Pancreas (tissue), 10 donors: ENCODE measurements around the gene ENDOG. TPM values are rescaled to one million over a fixed set of nuclear protein-coding genes. Genes with fewer than 3 reads are reported as not detected.
A peak's percentile ranks its signal among the peaks of the same experiment; 100 is the strongest.

ENCODE experiments used
- ATAC-seq, 4 donors: fragments of 200-7000 bp; cut with Tn5 transposase; one replicate each; pipeline versions ENCODE4 v1.8.0 to v1.9.1; 2020; ENCODE audit warnings: mild to moderate bottlenecking in 4 of 4, moderate library complexity in 4 of 4
- DNase-seq, 6 donors: peaks; one replicate each; pipeline ENCODE4 v3.0.0-alpha.2; 2020
- FAIRE-seq: peaks from 2 replicates; lab custom pipeline; 2012; peaks lifted over from hg19 to GRCh38; lab: Jason Lieb, UNC
- H3K27ac ChIP-seq, 4 donors: fragments of 200-600 bp; sonication (generic); 1 replicate in 3 of 4; 2 replicates in 1 of 4; pipeline versions ENCODE4 v1.5.0 to v1.8.0; 2020
- H3K27me3 ChIP-seq, 4 donors: fragments of 200-600 bp; one replicate each; pipeline ENCODE4 v1.8.0; 2021
- H3K36me3 ChIP-seq, 3 donors: fragments of 200-600 bp; sonication (generic) in 1 of 3; one replicate each; pipeline versions ENCODE4 v1.5.0 to v1.8.0; 2020 to 2021
- H3K4me1 ChIP-seq, 3 donors: fragments of 200-600 bp; one replicate each; pipeline ENCODE4 v1.8.0; 2021
- H3K4me3 ChIP-seq, 4 donors: fragments of 200-600 bp; sonication (generic) in 2 of 4; one replicate each; pipeline versions ENCODE4 v1.5.0 to v1.8.0; 2020 to 2021
- H3K9me3 ChIP-seq, 4 donors: fragments of 200-600 bp; one replicate each; pipeline ENCODE4 v1.8.0; 2021
- WGBS, 2 donors: extraction: QIAGEN DNeasy Blood & Tissue Kit; methylation state at CpG; one replicate each; pipeline ENCODE4 v1.1.7; 2013; 5-methylcytosine and 5-hydroxymethylcytosine counted together
- intact Hi-C, 3 donors: fragments of 100-400 bp; cut with DNase I; formaldehyde crosslinking; loops; one replicate each; pipeline versions ENCODE4 v1.11.1 to v1.14.2; 2022
- polyA plus RNA-seq, 2 donors: library from polyadenylated mRNA; stranded (reverse); fragments of 200-250 nt; gene quantifications; one replicate each; pipeline ENCODE4 v1.2.3, GENCODE V29; 2013
- total RNA-seq, 6 donors: library from RNA; stranded (reverse); fragmentation: NEBNext Ultra II Directional in 4 of 6; extraction: Animal tissue kit (Norgen Biotek cat#: 25700) in 4 of 6; gene quantifications; one replicate each; pipeline versions ENCODE4 v1.2.1 to v1.2.4, GENCODE V29; 2021 to 2023
- TF ChIP-seq, protein P1 (sequence below), 4 donors: fragments of 200-600 bp; sonication (generic) in 3 of 4; IDR thresholded peaks; one replicate each; pipeline versions ENCODE4 v1.5.0 to v1.8.0; 2021; ENCODE audit warnings: antibody characterized with exemption in 4 of 4
- donor health status: healthy with polysubstance abuse.
- donor health status: DM: no; HTN: no; CAD: no; lungs with moderate emphysema.
- donor health status: DM: no; HTN: no; CAD: no.
- donor health status: control.
- donor health status: control.
- donor health status: Bipolar disorder and iron deficiency.
- donor health status: DM: yes; HTN: yes; CAD: no.
- donor health status: DM: no; HTN: no; CAD: no.
- donor health status: DM: no; HTN: no; CAD: no.
- donor health status: DM: yes; HTN: yes; CAD: no.

ENDOG gene
- total and polyA plus RNA-seq, 8 donors = 12.2 to 23.0 (median 14.3) TPM

DNA sequence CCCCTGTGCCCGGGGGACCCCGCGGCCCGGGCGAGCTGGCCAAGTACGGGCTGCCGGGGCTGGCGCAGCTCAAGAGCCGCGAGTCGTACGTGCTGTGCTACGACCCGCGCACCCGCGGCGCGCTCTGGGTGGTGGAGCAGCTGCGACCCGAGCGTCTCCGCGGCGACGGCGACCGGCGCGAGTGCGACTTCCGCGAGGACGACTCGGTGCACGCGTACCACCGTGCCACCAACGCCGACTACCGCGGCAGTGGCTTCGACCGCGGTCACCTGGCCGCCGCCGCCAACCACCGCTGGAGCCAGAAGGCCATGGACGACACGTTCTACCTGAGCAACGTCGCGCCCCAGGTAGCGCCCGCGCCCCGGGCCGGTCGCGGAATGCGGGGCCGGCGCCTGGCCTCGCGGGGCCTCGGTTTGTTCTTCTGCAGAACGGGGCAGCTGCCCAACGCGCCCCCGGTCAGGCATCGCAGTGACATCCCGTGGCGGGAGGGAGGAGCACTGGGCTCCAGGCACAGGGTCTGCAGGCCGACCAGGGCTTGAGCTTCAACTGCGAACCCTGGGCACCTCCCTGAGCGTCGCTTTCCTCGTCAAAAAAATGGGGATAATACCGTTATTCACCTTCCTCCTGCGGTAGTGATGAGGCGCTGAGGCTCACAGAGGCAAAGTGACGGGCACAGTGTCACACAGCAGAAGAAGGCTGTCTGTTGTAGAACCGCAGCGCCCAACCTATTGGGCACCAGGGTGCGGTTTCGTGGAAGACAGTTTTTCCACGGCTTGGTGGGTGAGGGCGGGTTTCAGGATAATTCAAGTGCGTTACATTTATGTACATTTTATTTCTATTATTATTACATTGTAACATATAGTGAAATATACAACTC, 777 bp downstream of the ENDOG start:
- ATAC-seq (peak; percentile 9 to 33 (median 14)), DNase-seq (peak in 5 of 6 donors; percentile 38 to 73 (median 56)), FAIRE-seq (no peak)
- whole genome bisulfite sequencing, 2 donors = 9 to 11% methylated on average over 80 to 90 of the region's 90 CpGs
- TF ChIP-seq, protein P1, sequence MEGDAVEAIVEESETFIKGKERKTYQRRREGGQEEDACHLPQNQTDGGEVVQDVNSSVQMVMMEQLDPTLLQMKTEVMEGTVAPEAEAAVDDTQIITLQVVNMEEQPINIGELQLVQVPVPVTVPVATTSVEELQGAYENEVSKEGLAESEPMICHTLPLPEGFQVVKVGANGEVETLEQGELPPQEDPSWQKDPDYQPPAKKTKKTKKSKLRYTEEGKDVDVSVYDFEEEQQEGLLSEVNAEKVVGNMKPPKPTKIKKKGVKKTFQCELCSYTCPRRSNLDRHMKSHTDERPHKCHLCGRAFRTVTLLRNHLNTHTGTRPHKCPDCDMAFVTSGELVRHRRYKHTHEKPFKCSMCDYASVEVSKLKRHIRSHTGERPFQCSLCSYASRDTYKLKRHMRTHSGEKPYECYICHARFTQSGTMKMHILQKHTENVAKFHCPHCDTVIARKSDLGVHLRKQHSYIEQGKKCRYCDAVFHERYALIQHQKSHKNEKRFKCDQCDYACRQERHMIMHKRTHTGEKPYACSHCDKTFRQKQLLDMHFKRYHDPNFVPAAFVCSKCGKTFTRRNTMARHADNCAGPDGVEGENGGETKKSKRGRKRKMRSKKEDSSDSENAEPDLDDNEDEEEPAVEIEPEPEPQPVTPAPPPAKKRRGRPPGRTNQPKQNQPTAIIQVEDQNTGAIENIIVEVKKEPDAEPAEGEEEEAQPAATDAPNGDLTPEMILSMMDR (IDR thresholded peaks at IDR 0.05) = no peak
- Histone ChIP-seq H3K27ac (peak overlapping the region; percentile 56 to 77 (median 66)), H3K9me3 (no peaks in the 10 kb centered on the region), H3K36me3 (peaks cover 0 to 8% (median 0%) of the 10 kb centered on the region in 3 donors), H3K4me3 (peak overlapping the region; percentile 47 to 72 (median 60)), H3K4me1 (peaks cover 0 to 8% (median 0%) of the 10 kb centered on the region in 3 donors), H3K27me3 (no peaks in the 10 kb centered on the region)
- intact Hi-C loops = no loop called here

DNA sequence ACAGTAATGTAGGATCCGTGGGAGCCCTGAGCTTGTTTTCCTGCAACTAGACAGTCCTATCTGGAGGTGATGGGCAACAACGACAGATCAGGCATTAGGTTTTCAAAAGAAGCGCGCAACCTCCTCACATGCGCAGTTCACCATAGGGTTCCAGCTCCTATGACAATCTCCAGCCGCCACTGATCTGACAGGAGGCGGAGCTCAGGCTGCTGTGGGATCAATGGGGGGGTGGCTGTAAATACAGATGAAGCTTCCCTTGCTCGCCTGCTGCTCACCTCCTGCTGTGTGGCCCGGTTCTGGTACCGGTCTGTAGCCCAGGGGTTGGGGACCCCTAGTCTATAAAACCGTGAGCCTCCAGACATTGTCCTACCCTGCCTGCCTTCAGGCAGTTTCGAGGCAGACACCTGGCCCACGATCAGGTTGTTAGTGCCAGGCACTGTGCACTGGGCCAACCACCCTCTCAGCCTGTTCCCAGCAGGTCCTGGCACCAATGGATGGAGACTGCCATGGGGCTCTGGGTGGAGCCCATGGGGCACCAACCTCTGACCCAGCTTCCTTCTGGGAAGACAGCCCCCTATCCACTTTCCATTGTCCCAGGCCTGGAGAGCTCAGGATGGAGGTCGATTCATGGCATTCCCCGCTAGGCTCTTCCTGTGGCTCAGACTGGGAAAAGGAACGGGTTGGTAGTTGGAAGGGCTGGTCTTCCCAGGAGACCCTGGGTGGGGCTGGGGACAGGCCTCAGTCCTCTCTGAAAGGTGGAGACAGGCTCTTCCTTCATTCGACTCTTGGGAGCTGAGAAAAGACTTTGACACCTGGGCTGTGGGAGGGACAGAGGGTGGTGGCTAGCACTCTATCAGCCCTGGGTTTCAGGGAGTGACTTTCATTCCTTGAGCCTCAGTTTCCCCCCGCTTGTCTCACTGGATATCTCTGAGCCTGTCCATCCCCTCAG, 1.7 kb downstream of the ENDOG start:
- FAIRE-seq (no peak), ATAC-seq (no peak), DNase-seq (no peak)
- no peaks in the 10 kb centered on the region for H3K9me3 ChIP-seq
- H3K27ac ChIP-seq = no peak overlapping the region
- H3K4me3 ChIP-seq = peak overlapping the region in 2 of 4 donors; percentile 71 to 72
- H3K27me3 ChIP-seq = no peaks in the 10 kb centered on the region
- TF ChIP-seq, protein P1 (IDR thresholded peaks at IDR 0.05) = no peak
- intact Hi-C loops = no loop called here
- H3K36me3 ChIP-seq = peaks cover 0 to 12% (median 0%) of the 10 kb centered on the region in 3 donors
- peaks cover 0 to 8% (median 0%) of the 10 kb centered on the region in 3 donors for H3K4me1 ChIP-seq
- 76 to 77% methylated on average over 18 of the region's 18 CpGs for WGBS, 2 donors

DNA sequence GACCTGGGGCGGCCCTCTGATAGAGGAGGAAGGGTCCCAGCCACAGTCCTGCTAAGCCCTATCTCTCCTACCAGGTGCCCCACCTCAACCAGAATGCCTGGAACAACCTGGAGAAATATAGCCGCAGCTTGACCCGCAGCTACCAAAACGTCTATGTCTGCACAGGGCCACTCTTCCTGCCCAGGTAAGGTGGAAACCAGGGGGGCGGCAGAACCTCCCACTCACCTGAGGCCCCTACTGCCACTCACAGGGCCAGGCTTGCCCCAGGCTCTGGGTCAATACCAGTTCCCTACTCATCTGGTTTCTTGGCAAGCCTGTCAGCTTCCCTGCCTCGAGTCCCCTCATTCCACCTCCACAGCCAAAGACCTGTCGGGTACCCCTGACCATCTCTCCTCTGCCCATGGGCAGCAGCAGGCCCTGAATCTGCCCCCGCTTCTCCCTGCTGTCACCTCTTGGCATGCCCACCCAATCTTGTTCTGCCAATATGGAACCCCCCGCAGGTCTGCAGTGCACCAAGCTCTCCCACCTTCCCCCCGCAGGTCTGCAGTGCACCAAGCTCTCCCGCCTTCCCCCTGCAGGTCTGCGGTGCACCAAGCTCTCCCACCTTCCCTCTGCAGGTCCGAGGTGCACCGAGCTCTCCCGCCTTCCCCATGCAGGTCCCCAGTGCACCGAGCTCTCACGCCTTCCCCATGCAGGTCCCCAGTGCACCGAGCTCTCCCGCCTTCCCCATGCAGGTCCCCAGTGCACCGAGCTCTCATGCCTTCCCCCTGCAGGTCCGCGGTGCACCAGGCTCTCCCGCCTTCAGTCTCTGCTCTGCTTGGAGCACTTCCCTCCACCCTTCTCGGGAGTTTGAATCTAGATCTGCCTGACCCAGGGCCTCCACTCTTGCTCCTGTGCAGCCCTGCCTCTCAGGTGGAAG, 2.6 kb downstream of the ENDOG start:
- ATAC-seq (no peak), DNase-seq (no peak), FAIRE-seq (no peak)
- no peaks in the 10 kb centered on the region for H3K27me3 ChIP-seq
- peaks cover 0 to 8% (median 0%) of the 10 kb centered on the region in 3 donors for H3K4me1 ChIP-seq
- no peak overlapping the region for H3K27ac ChIP-seq
- intact Hi-C loops = no loop called here
- TF ChIP-seq, protein P1 (IDR thresholded peaks at IDR 0.05) = no peak
- 87 to 90% methylated on average over 24 of the region's 24 CpGs for WGBS, 2 donors
- H3K9me3 ChIP-seq = no peaks in the 10 kb centered on the region
- peaks cover 0 to 12% (median 0%) of the 10 kb centered on the region in 3 donors for H3K36me3 ChIP-seq
- H3K4me3 ChIP-seq = no peak overlapping the region

DNA sequence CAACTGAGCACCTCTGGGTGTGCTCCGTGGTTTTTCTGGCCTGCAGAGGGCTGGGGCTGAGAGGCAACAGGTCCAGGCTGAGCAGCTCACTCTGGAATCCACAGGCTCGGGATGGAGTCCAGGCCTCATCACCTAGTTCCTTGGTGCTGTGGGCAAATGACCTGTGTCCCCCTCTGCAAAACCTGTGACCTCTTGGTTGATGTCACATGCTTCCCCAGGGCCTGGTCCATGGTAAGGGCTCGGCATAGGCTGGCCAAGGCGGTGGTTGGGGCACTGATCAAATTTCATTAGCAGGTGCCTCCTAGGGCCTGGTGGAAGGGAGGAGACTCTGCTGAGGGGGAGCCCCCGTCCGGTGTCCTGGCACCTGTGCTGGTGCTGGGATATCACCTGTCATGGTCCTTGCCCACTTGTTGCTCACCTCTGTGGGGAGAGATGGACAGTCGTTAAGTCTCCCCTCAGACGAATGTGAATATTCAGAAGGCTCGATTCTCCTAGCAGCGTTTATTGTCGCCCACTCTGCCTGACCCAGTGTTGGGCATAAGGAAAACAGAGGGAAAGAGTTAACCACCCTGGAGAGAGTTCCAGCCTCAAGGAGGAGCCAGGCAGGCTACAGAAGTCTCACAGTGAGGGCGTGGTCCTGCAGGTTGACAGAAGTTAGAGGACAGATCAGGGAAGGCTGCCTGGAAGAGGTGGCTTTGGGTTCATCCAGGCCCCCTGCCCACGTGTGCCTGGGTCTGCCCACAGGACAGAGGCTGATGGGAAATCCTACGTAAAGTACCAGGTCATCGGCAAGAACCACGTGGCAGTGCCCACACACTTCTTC, 3.5 kb downstream of the ENDOG start:
- intact Hi-C loops = no loop called here
- WGBS, 2 donors = 88 to 91% methylated on average over 16 of the region's 16 CpGs
- FAIRE-seq = no peak

More for the DNA sequence above, 3.5 kb downstream of the ENDOG start:
- TF ChIP-seq, protein P1 (IDR thresholded peaks at IDR 0.05) = no peak
- peaks cover 0 to 12% (median 0%) of the 10 kb centered on the region in 3 donors for H3K36me3 ChIP-seq
- DNase-seq (no peak), ATAC-seq (no peak)
- no peaks in the 10 kb centered on the region for H3K9me3 ChIP-seq
- H3K4me3 ChIP-seq = no peak overlapping the region
- no peaks in the 10 kb centered on the region for H3K27me3 ChIP-seq
- H3K4me1 ChIP-seq = peaks cover 0 to 8% (median 0%) of the 10 kb centered on the region in 3 donors
- H3K27ac ChIP-seq = no peak overlapping the region
